Superior temporal gyrus (tissue), 1 donor: ENCODE measurements around the gene ANGEL2.

ENCODE experiments used
- DNase-seq: peaks from one replicate; pipeline ENCODE4 v3.0.0-alpha.2; 2016; ENCODE audit errors: extremely low spot score

Gene ANGEL2

DNA sequence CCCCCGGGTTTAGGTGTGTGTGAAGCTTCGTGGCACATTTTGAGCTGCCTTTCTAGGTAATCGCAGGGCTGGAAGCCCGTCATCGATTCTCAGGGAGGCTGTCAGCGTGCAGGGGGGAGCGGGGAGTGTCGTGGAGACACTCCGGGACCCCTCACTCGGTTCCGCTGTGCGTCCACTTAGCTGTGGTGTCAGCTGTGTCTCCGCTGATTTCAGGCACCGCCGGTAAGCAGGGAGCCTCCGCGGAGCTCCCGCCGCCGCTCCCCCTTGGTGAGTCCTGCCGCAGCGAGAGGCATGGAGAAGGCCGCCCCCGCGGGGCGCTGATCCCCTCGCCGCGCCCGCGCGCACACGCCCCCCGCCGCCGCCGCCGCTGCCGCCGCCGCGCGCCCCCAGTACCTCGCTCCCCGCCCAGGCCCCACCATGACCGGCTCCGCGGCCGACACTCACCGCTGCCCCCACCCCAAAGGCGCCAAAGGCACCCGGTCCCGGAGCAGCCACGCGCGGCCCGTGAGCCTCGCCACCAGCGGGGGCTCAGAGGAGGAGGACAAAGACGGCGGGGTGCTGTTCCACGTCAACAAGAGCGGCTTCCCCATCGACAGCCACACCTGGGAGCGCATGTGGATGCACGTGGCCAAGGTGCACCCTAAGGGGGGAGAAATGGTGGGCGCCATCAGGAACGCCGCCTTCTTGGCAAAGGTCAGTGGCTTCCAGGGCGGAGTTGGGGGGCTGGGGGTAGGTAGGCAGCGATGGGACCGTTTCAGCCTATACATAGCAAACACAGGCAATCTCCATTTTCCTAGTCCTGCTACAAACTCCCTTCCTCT is 64.3 kb downstream of the ANGEL2 start:
- no peak for DNase-seq

DNA sequence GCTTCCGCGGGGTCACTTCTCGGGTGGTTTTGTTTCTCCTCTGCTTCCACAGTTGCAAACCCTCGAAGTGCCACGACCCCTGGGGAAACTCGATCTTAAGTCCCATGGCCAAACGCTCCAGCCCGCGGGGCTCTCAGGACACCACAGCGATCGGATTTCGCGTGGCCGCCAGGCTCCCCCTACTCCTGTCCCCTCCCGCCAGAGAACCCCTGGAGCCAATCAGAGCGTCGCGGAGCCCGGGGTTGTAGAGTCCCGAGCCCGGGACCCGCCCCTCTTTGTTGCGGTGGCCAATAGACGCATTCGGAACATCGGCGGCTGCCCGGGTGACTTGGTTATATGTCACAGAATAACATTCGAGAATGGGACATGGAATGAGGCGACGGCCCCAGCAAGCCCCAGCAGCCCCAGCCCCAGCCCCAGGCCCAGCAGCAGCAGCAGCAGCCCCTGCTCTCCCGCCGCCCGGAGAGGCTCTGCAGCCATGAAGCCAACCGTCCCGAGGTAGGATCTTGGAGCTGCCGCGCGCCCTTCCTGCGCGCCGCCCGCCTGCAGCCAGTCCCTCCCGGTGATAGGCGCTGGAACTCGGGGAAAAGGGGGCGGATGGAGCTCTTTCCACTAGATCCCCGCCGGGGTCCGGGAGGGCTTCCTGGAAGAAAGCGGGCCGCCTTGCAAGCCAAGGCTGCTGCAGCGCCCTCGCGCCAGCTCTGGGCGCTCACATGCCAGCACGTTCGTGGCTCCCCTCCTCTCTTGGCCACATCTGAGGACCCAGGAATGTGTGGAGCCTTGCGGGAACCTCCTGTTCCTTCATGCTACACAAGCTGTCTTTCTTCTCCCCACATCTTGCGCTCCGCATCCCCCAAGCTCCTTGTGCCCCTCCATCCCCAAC is 65.2 kb downstream of the ANGEL2 start, which contains the start of gene VASH2:
TSS of gene VASH2 (plus strand) at position 299 of the 883 bp plus-strand sequence. CDS start 1,002 bp downstream, outside the sequence.
- DNase-seq, result peak; percentile 86

DNA sequence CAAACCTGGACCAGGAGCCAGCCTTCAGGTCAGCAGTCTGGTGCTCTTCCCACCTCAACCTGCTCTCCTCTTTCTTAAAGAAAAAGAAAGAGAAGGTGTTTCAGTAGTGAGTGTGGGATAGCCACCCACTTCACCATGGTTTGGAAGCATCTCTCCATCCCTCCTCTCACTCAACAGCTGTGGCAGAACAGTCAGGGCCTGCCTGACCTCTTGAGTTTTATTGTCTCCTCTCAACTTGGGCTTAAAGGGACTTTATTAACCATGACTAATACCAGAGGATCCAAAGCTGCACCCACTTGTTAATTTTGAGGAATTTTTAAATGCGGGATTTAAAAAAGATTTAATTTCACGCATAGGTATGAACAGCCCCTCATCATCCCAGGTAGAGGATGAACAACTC is 65.9 kb downstream of the ANGEL2 start:
- DNase-seq, result no peak

DNA sequence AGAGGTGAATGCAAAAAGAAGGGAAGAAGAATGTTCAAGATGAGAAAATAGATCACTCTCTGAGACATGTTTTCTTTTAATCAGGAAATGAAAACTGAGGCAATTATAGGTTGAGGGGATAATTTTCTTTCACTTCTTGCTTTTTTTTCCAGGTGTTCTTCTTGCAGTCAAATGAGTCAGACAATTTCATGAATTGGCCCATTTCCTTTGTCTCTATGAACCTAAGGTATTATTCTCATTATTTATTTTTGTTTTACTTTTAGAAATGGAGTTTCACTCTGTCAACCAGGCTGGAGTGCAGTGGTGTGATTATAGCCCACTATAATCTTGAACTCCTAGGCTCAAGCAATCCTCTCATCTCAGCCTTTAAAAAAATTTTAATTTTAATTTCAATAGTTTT is 68.8 kb downstream of the ANGEL2 start:
- no peak for DNase-seq

DNA sequence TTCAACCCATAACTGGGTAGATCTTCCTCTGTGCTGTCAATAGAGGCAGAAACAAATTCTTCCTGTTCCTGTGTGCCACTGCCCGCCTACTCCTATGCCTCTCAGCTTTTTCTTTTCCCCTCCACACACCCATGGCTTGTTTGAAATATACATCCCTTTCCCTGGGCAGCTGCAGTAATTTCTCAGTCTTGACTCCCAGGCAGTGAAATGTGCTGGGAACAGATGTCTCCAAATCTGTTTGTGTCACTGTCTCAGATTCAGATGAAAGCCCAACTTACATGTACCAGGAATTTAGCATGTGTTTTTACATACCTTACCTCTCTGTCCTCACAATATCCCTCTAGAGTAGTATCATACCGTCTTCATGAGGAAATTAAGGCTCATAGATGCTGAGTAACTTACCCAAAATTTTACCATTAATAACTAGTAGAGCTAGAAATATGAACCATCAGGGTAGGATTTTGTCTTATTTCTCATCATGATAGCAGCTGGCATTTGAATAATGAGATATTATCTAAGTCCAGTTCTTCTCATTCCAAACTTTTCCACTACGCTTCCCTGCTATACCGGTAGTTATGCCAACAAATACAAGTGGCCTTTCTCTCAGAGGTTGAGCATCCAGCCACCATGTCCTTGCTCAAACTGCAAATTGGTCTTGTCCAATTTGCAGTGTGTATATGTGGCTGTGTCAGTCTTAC is 70.1 kb downstream of the ANGEL2 start:
- DNase-seq, result no peak

DNA sequence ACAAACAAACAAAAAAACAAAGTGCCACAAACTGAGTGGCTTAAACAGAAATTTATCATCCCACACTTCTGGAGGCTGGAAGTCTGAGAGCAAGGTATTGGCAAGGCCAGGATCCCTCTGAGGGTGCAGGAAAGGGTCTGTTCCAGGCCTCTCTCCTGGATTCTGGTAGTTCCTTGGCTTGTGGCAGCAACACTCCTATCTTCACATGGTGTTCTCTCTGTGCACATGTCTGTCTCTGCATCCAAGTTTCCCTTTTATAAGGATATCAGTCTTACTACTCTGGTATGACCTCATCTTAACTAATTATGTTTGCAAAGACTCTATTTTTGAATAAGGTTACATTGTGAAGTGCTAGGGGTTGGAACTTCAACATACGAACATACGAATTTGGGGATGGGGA is 70.6 kb downstream of the ANGEL2 start:
- no peak for DNase-seq

DNA sequence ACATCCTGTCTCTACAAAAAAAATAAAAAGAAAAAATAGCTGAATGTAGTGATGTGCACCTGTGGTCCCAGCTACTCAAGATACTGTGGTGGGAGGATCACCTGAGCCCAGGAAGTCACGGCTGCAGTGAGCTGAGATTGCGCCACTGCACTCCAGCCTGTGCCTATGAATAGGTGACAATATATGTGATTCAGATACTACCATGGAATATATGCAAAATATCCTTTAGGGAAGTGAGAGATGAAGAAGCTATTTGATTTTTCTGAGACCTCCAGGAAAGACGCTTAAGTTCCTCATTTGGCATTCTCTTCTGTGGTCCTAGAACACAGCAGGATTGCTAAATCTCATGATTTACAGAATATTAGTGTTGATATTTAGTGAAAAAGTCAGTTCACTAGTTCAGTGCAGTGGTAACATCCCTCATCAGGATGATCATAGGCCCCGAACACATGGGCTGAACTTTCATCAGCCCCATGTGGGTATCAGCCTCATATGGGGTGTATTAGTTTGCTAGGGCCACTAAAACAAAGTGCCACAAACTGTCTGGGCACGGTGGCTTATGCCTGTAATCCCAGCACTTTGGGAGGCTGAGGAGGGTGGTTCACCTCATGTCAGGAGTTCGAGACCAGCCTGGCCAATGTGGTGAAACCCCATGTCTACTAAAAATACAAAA is 71.3 kb downstream of the ANGEL2 start:
- no peak for DNase-seq

DNA sequence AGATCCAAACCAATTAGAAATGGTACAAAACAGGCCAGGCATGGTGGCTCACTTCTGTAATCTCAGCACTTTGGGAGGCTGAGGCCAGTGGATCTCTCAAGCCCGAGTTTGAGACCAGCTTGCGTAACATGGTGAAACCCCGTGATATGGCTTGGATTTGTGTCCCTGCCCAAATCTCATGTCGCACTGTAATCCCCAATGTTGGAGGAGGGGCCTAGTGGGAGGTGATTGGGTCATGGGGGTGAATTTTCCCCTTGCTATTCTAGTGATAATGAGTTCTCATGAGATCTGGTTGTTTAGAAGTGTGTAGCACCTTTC is 72.3 kb downstream of the ANGEL2 start:
- DNase-seq, result no peak

DNA sequence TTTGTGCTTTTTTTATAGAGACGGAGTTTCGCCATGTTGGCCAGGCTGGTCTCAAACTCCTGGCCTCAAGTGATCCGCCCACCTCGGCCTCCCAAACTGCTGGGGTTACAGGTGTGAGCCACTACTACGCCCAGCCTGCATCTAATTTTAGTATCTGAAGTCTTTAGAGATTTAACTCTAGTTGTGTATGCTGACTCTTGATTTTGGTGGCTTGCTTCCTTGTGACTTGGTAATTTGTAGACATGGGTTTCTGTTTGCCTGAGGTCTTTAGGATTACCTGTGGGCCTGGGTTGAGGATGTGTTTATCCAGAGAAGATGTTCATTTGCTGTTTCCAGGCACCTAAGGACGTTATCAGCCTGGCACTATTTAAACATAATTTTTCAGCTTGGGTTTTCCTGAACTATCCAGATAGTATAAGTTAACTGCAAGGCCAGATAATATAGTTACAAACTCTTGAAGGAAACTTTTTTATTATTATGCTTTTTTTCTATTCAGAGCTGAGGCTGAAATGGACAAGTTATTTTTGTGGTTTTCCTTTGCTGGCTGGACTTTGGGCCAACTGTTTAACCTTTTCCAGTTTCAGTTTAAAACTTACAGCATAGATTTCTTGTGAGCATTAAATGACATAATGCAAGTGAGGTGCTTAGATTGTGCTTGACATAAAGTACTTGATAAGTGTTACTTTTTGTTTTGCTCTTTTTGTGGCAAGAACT is 72.8 kb downstream of the ANGEL2 start:
- no peak for DNase-seq
